ENCODE measurements around the gene PI4KA.

GRCh38 chr22:20813056-20813455, 45.6 kb downstream of the PI4KA start:
- TF ChIP-seq CTCF (conservative IDR thresholded peaks at IDR 0.05 in 1 of 2, IDR thresholded peaks at IDR 0.05 in 1 of 2; ENCODE audit: low read depth in 1 of 2, low read length in 2 of 2): no peak
- no peak for TF ChIP-seq EZH2 (IDR thresholded peaks at IDR 0.05; ENCODE audit: low read length, missing control alignments)
